HepG2 (cell line): ENCODE data around the gene PTCD1. TPM values are rescaled to one million over a fixed set of nuclear protein-coding genes. Genes with fewer than 3 reads are reported as not detected.

Source experiments
- ISL2 ChIP-seq: sonication (generic); formaldehyde crosslinking; IDR thresholded peaks from 2 replicates; pipeline ENCODE4 v1.5.0; 2020; ENCODE audit warnings: missing genetic modification reagents
- KLF6 ChIP-seq: IDR thresholded peaks from 2 replicates; pipeline ENCODE4 v1.8.0; 2016; ENCODE audit warnings: missing biosample characterization, missing genetic modification reagents
- MEIS1 ChIP-seq: sonication (generic); formaldehyde crosslinking; IDR thresholded peaks from 2 replicates; pipeline ENCODE4 v1.9.0; 2021; ENCODE audit warnings: mild to moderate bottlenecking, missing genetic modification reagents, moderate library complexity, borderline replicate concordance
- RFXANK ChIP-seq: IDR thresholded peaks from 2 replicates; pipeline ENCODE4 v1.6.1; 2016
- SRY ChIP-seq: sonication (generic); formaldehyde crosslinking; IDR thresholded peaks from 2 replicates; pipeline ENCODE4 v1.8.0; 2022; ENCODE audit warnings: mild to moderate bottlenecking, missing genetic modification reagents
- TSC22D2 ChIP-seq: sonication (generic); formaldehyde crosslinking; IDR thresholded peaks from 2 replicates; pipeline ENCODE4 v1.5.1; 2020; ENCODE audit warnings: missing genetic modification reagents, mild to moderate bottlenecking, borderline replicate concordance
- ZBTB42 ChIP-seq: sonication (generic); formaldehyde crosslinking; IDR thresholded peaks from 2 replicates; pipeline ENCODE4 v1.5.0; 2020; ENCODE audit warnings: mild to moderate bottlenecking, missing genetic modification reagents
- ZNF232 ChIP-seq: sonication (generic); formaldehyde crosslinking; IDR thresholded peaks from 2 replicates; pipeline ENCODE4 v1.4.0; 2020; ENCODE audit warnings: missing genetic modification reagents, borderline replicate concordance
- ZNF329 ChIP-seq: sonication (generic); formaldehyde crosslinking; IDR thresholded peaks from 2 replicates; pipeline ENCODE4 v1.9.0; 2021; ENCODE audit warnings: low read depth, mild to moderate bottlenecking, missing genetic modification reagents
- polyA plus RNA-seq, 8 experiments: library from polyadenylated mRNA; depleted of rRNA in 3 of 8; stranded (reverse) in 7 of 8; unstranded in 1 of 8; fragments of >200 nt; fragmentation: Illumina TruSeq in 4 of 8; extraction: Trizol in 4 of 8; gene quantifications; 2 replicates each; pipeline versions ENCODE4 v1.2.1 to v1.2.3, GENCODE V29; 2011 to 2016; ENCODE audit warnings: low read depth in 4 of 8, missing spikeins in 1 of 8, mixed read lengths in 1 of 8; ENCODE audit not compliant: insufficient read depth in 1 of 8
- total RNA-seq, 5 experiments: library from RNA; depleted of rRNA; stranded (reverse); fragments of >200 nt; fragmentation: Illumina TruSeq; extraction: Trizol; gene quantifications; 2 replicates each; pipeline ENCODE4 v1.2.3, GENCODE V29; 2016; ENCODE audit warnings: low read depth in 1 of 5
- TF ChIP-seq, protein P1 (sequence below): sonication (generic); formaldehyde crosslinking; conservative IDR thresholded peaks from 2 replicates; pipeline ENCODE4 v1.5.0; 2020; ENCODE audit warnings: missing genetic modification reagents
- TF ChIP-seq, protein P2 (sequence below): sonication (generic); formaldehyde crosslinking; IDR thresholded peaks from 2 replicates; pipeline ENCODE4 v1.4.0; 2020; ENCODE audit warnings: missing genetic modification reagents
- TF ChIP-seq, protein P3 (sequence below): IDR thresholded peaks from 2 replicates; pipeline ENCODE4 v1.6.1; 2012; ENCODE audit warnings: low read depth, low read length, improper control_type of control experiment
- TF ChIP-seq, protein P4 (sequence below): sonication (generic); formaldehyde crosslinking; IDR thresholded peaks from 2 replicates; pipeline ENCODE4 v1.8.0; 2022; ENCODE audit warnings: low read depth, missing genetic modification reagents
- TF ChIP-seq, protein P5 (sequence below): IDR thresholded peaks from 2 replicates; pipeline ENCODE4 v1.6.1; 2016; ENCODE audit warnings: mild to moderate bottlenecking
- TF ChIP-seq, protein P6 (sequence below): sonication (generic); formaldehyde crosslinking; IDR thresholded peaks from 2 replicates; pipeline ENCODE4 v1.8.1; 2023; ENCODE audit warnings: missing genetic modification reagents, mild to moderate bottlenecking, borderline replicate concordance
- TF ChIP-seq, protein P7 (sequence below): sonication (generic); formaldehyde crosslinking; IDR thresholded peaks from 2 replicates; pipeline ENCODE4 v1.4.0; 2020; ENCODE audit warnings: missing genetic modification reagents, mild to moderate bottlenecking, borderline replicate concordance

PTCD1 gene
- total and polyA plus RNA-seq, 2 of the 13 experiments (the other 11 are each of a cell fraction or from before 2014, with no cell fraction given): 3.0 to 8.4 TPM

DNA sequence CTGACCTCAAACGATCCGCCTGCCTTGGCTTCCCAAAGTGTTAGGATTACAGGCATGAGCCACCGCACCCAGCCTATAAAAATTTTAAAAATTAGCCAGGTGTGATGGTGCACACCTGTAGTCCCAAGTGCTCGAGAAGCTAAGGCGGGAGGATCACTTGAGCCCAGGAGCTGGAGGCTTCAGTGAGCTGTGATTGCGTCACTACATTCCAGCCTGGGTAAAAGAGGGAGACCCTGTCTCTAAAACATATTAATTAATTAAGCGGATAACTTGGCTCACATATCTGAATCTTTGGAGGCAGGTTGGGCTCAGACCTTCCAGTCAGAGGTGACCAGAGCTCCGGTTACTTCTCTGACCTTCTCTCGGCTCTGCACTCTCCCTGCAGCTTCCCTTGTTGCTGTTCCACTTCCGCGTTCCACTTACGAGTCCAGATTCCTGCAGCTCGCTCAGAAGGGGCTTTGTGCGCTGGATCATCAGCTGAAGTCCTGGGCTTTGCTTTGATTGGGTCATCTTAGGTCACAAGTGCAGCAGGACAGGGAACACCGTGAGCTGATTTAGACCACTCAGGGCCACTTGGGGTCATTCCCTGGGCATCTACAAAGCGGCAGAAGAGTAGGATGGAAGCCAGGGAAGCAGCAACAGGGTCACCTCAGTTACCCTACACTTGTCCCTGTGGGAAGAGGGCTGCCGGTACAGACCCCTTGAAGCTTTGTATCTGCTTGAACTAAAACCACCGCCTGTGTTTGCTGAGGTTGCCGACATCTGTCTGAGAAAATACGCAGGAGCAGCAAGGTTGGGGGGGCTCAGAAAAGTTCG is 66.1 kb downstream of the PTCD1 start (continued):
- TF ChIP-seq TSC22D2 (CRISPR knock-in tag) (no peak), ZNF329 (CRISPR knock-in tag) (no peak), RFXANK (no peak), ZNF232 (CRISPR knock-in tag) (no peak), SRY (CRISPR knock-in tag) (no peak), ZBTB42 (CRISPR knock-in tag) (no peak), KLF6 (no peak), ISL2 (CRISPR knock-in tag) (no peak), MEIS1 (CRISPR knock-in tag) (0 out of 2 replicates have a peak, but pooled peaks have one; percentile 25)
- TF ChIP-seq, protein P1, sequence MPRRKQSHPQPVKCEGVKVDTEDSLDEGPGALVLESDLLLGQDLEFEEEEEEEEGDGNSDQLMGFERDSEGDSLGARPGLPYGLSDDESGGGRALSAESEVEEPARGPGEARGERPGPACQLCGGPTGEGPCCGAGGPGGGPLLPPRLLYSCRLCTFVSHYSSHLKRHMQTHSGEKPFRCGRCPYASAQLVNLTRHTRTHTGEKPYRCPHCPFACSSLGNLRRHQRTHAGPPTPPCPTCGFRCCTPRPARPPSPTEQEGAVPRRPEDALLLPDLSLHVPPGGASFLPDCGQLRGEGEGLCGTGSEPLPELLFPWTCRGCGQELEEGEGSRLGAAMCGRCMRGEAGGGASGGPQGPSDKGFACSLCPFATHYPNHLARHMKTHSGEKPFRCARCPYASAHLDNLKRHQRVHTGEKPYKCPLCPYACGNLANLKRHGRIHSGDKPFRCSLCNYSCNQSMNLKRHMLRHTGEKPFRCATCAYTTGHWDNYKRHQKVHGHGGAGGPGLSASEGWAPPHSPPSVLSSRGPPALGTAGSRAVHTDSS (CRISPR knock-in tag): no peak
- TF ChIP-seq, protein P2, sequence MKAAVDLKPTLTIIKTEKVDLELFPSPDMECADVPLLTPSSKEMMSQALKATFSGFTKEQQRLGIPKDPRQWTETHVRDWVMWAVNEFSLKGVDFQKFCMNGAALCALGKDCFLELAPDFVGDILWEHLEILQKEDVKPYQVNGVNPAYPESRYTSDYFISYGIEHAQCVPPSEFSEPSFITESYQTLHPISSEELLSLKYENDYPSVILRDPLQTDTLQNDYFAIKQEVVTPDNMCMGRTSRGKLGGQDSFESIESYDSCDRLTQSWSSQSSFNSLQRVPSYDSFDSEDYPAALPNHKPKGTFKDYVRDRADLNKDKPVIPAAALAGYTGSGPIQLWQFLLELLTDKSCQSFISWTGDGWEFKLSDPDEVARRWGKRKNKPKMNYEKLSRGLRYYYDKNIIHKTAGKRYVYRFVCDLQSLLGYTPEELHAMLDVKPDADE (CRISPR knock-in tag): no peak
- TF ChIP-seq, protein P3, sequence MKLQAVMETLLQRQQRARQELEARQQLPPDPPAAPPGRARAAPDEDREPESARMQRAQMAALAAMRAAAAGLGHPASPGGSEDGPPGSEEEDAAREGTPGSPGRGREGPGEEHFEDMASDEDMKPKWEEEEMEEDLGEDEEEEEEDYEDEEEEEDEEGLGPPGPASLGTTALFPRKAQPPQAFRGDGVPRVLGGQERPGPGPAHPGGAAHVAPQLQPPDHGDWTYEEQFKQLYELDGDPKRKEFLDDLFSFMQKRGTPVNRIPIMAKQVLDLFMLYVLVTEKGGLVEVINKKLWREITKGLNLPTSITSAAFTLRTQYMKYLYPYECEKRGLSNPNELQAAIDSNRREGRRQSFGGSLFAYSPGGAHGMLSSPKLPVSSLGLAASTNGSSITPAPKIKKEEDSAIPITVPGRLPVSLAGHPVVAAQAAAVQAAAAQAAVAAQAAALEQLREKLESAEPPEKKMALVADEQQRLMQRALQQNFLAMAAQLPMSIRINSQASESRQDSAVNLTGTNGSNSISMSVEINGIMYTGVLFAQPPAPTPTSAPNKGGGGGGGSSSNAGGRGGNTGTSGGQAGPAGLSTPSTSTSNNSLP: peak; percentile 43; the same call in 1 of the 2 replicates
- TF ChIP-seq, protein P4, sequence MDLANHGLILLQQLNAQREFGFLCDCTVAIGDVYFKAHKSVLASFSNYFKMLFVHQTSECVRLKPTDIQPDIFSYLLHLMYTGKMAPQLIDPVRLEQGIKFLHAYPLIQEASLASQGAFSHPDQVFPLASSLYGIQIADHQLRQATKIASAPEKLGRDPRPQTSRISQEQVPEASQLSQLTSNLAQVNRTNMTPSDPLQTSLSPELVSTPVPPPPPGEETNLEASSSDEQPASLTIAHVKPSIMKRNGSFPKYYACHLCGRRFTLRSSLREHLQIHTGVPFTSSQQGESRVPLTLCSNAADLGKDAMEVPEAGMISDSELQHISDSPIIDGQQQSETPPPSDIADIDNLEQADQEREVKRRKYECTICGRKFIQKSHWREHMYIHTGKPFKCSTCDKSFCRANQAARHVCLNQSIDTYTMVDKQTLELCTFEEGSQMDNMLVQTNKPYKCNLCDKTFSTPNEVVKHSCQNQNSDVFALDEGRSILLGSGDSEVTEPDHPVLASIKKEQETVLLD: no peak
- TF ChIP-seq, protein P5, sequence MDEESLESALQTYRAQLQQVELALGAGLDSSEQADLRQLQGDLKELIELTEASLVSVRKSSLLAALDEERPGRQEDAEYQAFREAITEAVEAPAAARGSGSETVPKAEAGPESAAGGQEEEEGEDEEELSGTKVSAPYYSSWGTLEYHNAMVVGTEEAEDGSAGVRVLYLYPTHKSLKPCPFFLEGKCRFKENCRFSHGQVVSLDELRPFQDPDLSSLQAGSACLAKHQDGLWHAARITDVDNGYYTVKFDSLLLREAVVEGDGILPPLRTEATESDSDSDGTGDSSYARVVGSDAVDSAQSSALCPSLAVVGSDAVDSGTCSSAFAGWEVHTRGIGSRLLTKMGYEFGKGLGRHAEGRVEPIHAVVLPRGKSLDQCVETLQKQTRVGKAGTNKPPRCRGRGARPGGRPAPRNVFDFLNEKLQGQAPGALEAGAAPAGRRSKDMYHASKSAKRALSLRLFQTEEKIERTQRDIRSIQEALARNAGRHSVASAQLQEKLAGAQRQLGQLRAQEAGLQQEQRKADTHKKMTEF (CRISPR knock-in tag): peak; percentile 71
- TF ChIP-seq, protein P6, sequence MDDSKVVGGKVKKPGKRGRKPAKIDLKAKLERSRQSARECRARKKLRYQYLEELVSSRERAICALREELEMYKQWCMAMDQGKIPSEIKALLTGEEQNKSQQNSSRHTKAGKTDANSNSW (CRISPR knock-in tag): no peak
- TF ChIP-seq, protein P7, sequence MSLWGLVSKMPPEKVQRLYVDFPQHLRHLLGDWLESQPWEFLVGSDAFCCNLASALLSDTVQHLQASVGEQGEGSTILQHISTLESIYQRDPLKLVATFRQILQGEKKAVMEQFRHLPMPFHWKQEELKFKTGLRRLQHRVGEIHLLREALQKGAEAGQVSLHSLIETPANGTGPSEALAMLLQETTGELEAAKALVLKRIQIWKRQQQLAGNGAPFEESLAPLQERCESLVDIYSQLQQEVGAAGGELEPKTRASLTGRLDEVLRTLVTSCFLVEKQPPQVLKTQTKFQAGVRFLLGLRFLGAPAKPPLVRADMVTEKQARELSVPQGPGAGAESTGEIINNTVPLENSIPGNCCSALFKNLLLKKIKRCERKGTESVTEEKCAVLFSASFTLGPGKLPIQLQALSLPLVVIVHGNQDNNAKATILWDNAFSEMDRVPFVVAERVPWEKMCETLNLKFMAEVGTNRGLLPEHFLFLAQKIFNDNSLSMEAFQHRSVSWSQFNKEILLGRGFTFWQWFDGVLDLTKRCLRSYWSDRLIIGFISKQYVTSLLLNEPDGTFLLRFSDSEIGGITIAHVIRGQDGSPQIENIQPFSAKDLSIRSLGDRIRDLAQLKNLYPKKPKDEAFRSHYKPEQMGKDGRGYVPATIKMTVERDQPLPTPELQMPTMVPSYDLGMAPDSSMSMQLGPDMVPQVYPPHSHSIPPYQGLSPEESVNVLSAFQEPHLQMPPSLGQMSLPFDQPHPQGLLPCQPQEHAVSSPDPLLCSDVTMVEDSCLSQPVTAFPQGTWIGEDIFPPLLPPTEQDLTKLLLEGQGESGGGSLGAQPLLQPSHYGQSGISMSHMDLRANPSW: 0 out of 2 replicates have a peak, but pooled peaks have one; percentile 56
